GM21390 (cell line): Measurements from ENCODE around the gene WDR77.

Source experiments
- ATAC-seq: cut with Tn5 transposase; IDR thresholded peaks from one replicate; pipeline ENCODE4 v1.9.1; 2021; ENCODE audit not compliant: unreplicated experiment

Gene WDR77

DNA sequence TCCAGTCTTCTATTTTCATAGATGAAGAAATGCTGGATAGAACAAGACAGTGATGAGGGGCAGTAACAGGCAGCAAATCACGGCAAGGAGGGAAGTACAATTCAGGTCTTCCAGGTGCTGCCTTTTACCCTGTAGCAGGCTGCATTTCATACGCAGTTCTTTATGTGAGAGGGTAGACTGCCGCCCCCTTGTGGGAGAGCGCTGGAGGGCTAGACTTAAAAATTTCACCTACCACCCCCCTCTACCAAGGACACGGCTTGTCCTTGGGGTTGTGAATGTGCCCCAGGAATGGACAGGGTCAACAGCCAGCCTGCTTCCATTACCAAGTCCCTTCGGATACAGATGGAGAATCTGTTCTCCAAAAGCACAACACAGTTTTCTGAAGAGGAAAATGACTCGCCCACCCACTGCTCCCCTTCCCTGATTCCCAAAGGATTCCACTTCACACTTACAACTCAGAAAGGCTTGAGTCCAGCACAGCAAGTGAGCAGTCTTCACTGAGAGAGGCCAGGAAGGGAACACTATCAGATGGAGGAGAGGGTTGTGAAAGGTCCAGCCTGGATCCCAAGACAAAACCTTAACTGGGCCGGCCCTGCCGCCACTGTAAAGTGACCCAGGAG is 7.4 kb downstream of the WDR77 start:
- ATAC-seq, result no peak

DNA sequence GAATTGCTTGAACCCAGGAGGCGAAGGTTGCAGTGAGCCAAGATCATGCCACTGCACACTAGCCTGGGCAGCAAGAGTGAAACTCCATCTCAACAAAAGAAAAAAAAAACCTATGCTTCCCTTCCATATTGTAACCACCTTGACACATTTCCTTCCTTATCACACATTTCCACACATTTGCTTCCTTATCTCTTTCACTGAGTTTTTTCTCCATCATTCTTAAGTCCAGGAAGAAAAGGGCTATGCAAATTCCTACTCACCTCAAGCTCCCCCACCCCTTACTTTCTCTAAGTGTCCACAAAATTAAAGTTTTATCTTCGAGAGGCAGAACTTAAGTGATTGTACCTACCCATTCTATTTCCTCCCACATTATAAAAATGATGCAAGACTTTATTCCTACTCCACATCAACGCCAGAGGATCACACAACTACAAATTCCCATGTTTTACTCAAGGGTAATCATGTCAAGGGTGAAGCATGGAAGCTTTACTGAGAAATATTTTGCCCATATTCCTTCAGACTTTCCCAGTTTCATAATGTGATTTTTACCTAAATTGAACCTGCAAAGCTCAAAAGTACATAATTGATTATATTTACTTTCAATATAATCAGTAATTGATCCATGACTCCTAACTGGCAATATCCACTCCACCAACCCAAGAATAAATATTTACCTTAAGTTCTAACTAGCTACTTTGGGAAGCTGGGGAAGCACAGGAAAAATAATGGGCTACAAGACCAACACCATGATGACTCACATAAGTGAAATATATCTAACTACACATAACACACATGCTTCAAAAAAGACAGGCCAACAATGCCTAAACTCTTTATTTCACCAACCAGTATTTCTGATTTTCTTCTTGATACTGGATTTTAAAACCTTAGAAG is 9.3 kb downstream of the WDR77 start:
- no peak for ATAC-seq

DNA sequence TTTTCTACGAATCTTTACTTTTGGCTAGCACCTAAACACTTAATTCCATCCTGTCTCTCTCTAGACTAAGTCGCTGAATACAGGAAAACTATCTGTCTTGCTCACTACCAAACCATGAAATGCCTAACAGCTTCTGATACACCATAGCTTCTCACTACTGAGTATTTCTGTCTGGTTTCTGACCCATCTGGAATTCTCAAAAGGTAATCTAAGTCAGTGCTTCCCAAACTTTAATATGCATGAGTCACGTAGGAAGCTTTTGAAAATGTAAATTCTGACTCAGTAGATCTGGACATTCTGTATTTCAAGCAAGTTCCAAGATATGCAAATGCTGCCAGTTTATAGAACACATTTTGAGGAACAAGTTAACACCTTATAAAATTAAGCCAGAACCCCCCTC is 12.3 kb downstream of the WDR77 start:
- ATAC-seq, result no peak

DNA sequence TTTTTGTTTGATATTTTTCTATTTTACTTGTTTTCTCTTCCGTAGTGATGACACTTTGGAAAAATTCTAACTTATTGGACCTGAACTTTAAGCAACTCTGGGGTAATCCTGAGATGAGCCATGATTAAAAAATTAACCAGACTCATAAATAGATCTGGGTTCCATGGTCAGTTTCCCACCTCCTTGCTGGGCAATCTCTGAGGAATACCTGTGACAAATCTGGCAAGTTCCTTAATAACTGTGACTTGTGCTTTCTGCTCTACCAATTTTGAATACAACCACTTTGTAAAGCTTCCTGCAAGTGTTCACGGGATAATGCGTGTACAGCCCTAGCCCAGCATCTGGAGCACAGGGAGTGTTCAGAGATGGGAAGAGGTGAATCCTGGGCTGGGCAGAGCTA is 24.8 kb downstream of the WDR77 start:
- no peak for ATAC-seq

DNA sequence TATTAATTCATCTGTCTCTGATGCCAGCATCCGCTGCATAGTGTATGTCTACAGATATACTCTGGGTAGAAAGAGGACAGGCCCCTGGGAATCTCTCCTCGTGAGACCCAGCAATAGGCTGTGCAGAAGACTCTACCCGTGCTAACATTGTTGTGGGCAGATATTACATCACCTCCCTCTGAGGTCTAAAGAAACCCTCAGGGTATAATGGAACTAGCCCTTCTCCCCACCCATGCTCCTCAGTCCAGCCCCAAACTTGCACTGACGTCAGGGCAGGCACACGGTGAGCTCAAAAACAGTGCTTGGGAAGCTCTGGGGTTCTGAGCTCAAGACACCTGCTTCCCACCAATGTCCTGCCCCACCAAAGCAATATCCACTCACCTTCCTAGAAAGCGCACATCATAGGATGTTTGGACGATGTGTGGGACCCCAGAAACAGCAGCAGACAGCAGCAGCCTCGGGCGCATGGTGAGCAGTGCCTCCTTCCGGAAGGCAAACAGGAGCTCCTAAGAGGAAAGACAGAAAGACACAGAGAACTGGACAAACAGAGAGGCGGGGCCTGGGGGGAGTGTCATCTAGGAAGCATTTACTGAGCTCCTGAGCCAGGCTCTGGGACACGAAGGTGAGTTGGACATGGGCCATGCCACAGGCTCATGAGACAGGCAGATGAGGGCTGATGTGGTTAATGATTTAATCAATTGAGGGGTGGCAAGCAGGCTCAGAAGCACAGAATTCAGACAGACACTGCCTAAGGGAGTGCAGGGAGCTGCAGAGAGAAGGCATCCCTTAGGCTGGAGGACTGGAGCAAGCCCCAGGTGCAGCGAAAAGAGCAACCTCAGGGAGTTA is 26.3 kb downstream of the WDR77 start:
- no peak for ATAC-seq

- ATAC-seq, result no peak
These were observed 28.7 kb downstream of the WDR77 start for GRCh38 chr1:111420377-111420776.

DNA sequence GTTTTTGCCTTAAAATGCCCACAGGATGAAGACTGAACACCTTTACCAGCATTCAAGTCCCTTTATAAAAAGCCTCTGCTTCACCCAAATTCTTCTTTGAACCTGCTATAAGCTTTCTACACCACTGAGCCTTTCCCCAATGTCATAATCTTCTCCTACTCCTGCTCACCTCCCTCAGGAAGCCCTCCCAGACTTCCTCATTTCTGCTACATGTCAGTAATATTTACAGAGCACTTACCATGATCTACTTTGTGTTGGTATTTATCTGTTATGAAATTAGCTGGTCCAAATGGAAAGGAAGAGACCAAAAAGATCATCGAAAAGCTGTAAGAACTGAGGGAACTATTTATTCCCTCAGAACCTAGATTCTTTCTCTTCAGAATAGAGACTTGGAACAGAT is 30.0 kb downstream of the WDR77 start:
- no peak for ATAC-seq

DNA sequence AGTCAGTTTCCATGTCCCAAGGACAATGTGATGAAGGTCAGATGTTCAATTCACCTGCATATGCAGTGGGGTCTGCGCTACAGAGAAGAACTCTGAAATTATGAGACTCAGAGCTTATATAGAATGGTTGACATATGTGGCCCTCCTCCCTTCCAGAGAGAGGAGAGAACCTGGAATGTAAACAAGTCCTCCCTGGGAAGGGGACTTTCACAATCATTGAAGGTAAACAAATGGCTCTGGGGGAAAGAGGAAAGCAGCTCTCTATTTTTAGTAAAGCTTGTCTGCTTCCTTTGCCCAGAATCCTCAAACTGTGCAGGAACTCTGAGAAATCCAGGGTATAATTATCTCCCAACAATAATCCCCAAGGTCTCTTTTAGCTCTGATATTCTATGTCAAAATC is 31.3 kb downstream of the WDR77 start:
- no peak for ATAC-seq

DNA sequence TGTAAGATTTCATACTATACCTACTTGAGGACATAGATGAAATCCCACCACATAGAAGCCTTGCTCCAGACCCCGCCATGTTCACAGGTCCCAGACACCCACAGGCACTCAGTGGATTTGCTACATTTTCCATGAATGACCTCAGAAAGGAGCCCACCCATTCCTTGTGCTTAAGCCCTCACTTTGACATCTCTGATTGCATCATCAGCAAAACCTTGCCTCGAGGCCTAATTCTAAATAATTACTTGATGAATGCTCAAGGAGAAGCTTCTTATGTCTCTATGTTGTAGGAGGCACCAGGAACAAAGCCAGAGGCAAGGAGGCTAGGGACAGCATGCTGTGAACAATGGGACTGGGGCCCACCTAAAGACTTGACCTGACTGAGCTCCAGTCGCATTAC is 33.6 kb downstream of the WDR77 start:
- no peak for ATAC-seq

- no peak for ATAC-seq
These were observed 34.3 kb downstream of the WDR77 start for GRCh38 chr1:111414756-111415155.

GRCh38 chr1:111412839-111413238 is 36.2 kb downstream of the WDR77 start:
- ATAC-seq, result no peak

DNA sequence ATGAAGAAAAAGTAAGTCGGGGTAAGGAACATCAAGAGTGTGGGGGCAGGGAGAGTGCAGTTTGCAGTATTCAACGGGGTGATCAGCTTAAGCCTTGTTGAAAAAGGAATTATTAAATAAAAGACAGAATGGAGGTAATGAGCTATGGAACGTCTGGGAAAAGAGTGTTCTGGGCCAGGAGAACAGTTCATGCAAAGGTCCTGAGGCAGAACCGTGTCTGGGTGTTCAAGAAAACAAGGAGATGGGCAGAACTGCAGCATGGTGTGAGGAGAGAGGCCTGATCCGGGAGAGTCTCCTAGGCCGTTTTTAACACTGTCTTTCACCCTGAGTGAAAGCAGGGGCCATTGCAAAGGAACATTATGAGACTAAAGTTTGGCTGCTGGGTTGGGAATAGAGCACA is 41.8 kb downstream of the WDR77 start:
- ATAC-seq, result no peak

- peak; percentile 96 for ATAC-seq
These were observed 42.7 kb downstream of the WDR77 start for GRCh38 chr1:111406321-111406768.

DNA sequence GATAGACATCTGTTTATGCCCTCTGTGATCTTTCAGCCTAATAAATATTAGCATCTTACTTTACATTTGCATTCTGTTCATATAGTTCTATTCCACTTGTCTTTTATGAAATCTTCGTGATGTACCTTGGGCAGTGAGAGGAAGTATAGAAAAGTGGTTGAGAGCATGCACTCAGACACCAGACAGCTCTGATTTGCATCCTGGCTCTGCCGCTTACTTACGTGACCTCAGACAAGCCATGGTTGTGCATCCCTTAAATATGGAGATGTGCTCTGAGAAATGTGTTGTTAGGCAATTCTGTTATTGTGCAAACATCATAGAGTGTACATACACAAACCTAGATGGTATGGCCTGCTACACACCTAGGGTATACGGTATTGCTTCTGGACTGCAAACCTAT is 44.5 kb downstream of the WDR77 start:
- no peak for ATAC-seq

GRCh38 chr1:111402083-111402482 is 47.0 kb downstream of the WDR77 start:
- ATAC-seq, result no peak

- ATAC-seq, result no peak
These were observed 49.1 kb downstream of the WDR77 start for GRCh38 chr1:111399792-111400610.

GRCh38 chr1:111392460-111392945 is 56.6 kb downstream of the WDR77 start:
- no peak for ATAC-seq

DNA sequence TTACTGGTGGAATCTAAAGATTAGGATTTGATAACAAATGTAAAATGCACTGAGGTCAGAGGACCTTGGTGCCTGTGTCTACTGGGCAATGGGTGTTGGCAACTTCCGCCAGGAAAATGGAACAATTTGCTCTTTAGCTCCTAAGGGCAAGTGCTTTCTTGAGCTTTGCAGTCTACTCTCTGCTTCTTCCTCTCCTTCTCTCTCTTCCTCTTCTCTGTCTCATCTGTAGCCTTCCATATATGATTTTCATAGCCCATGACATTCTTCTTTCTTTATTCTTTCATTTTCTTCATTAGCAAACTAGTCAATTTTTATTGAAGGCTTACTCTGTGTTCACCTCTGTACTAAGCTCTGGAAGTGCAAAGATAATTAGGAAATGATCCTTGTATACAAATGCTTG is 57.0 kb downstream of the WDR77 start:
- no peak for ATAC-seq
